Measurements from ENCODE around the gene APH1A. TPM values are rescaled to one million over a fixed set of nuclear protein-coding genes. Genes with fewer than 3 reads are reported as not detected.
"Not testable (repeated sequence)": the region's sequence is repeated elsewhere in the genome, so short reads cannot be mapped to it uniquely, and the experiment has no call there.

APH1A gene
- 100 to 1,000 TPM; 142 to 144 TPM for total RNA-seq

DNA sequence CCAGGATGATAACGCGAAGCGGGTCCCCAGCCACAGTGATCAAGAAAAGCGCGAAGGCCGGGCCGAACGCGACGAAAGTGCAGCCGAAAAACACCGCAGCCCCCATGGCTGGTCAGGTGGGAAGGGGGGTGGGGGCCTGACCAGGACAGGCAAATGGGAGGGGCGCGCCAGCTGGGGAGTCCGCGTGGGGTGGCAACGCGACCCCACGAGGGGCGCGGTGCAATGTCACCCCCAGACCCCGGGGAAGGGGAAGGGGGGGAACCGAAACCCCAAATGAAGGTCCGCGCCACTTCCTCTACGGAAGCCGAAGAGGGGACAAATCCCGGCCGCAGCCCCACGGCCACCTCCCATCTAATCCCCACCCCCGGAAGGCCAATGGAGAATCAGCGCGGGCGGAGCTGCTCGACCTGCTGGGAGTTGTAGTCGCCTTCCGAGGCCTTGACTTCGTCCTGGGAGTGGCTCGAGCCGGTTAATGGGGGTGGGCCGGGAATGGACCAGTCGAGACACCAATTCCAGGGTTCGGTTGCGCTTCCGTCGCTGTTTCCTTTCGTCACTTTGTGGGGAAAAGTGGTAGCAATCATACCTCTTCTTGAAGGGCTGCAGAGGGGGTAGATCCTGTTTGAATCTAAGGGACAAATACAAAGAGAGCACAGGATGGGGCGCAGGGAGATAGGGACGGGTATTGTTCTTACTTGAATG is at the start of gene APH1A:
Gene APH1A (minus strand): TSS at position 312 of the 699 bp plus-strand sequence. CDS start 206 bp downstream, at position 106.
- H3K27ac Mint-ChIP-seq, result peak within 1 kb of the TSS; percentile 94
- H3K9me3 Mint-ChIP-seq, result no peaks in the 10 kb centered on the region
- peaks cover 46% of the 10 kb centered on the region for H3K36me3 Mint-ChIP-seq (ENCODE audit: low read depth)
- DNase-seq, result peak; percentile 95
- H3K4me3 Mint-ChIP-seq, result peak within 1 kb of the TSS; percentile 91
- no peaks in the 10 kb centered on the region for H3K27me3 Mint-ChIP-seq
- CTCF ChIA-PET, result interaction anchor here (0.8 to 3.1 kb wide), 3 partner anchors 10 to 43 kb away, joined by 3 to 20 read pairs (median 3); no protein-coding TSS in a partner anchor
- peaks cover 38% of the 10 kb centered on the region for H3K4me1 Mint-ChIP-seq
- POLR2A ChIA-PET, result interaction anchor here (0.6 to 3.0 kb wide), 26 partner anchors 9 to 737 kb away, joined by 3 to 27 read pairs (median 4); partner anchors contain the start of genes ANP32E, CA14, CIART and PLEKHO1

DNA sequence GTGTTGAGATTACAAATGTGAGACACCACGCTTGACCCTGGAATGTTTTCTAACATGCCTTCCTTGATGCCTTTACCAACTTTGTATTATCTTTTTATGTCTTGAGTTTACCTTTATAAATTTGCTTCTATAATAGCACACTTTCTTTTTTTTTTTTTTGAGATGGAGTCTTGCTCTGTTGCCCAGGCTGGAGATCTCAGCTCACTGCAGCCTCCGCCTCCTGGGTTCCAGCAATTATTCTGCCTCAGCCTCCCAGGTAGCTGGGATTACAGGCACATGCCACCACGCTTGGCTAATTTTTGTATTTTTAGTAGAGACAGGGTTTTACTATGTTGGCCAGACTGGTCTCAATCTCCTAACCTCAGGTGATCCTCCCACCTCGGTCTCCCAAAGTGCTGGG is 45.9 kb upstream of the APH1A start:
- H3K27ac Mint-ChIP-seq; H3K9me3 Mint-ChIP-seq; DNase-seq; H3K4me1 Mint-ChIP-seq; H3K36me3 Mint-ChIP-seq (ENCODE audit: low read depth); CTCF ChIA-PET; H3K27me3 Mint-ChIP-seq; H3K4me3 Mint-ChIP-seq: not testable (repeated sequence)
- POLR2A ChIA-PET, result interaction anchor here (1.1 kb wide), 1 partner anchor 16 kb away, joined by 3 read pairs; no protein-coding TSS in a partner anchor

GRCh38 chr1:150311762-150312161 is 42.9 kb upstream of the APH1A start:
- Mint-ChIP-seq H3K27ac (no peak overlapping the region), H3K4me1 (no peaks in the 10 kb centered on the region), H3K36me3 (ENCODE audit: low read depth) (peaks cover 12% of the 10 kb centered on the region), H3K27me3 (no peaks in the 10 kb centered on the region), H3K9me3 (no peaks in the 10 kb centered on the region), H3K4me3 (no peak overlapping the region)
- ChIA-PET CTCF (interaction anchor here (0.6 to 1.5 kb wide), 2 partner anchors 56 to 206 kb away, joined by 3 to 4 read pairs; no protein-coding TSS in a partner anchor), POLR2A (interaction anchor here (1.1 kb wide), 2 partner anchors 11 to 44 kb away, joined by 3 read pairs; no protein-coding TSS in a partner anchor)
- DNase-seq, result no peak

DNA sequence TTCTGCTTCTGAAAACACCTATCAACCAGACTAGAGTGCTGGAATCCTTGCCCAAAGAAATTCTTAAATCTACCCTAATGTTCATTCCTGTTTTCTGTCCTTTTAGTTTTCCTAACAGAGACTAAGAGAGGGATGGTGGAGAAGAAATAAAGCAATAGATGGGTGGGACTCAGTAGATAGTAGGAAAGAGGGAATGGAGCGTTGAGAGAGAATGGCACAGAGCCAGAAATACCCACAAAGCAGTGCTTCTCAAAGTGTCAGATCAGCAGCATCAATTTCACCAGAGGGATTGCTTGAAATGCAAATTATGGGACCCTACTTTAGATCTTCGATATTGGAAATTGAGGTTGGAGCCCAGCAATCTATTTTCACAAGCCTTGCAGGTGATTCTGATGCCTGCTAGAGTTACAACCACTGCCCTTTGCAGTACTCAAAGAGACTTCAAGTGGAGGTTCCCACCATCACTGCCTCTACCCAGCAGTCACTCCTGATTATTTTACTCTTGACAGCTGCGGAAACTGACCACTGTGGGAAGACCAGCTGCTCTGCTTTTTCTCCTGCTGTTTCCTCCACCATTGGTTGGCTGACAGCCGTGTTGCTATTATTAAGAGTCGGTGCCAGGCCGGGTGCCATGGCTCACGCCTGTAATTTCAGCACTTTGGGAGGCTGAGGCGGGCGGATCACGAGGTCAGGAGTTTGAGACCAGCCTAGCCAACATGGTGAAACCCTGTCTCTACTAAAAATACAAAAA is 41.1 kb upstream of the APH1A start:
- no peaks in the 10 kb centered on the region for H3K9me3 Mint-ChIP-seq
- H3K4me3 Mint-ChIP-seq, result no peak overlapping the region
- ChIA-PET POLR2A (no interaction called here), CTCF (no interaction called here)
- no peak for DNase-seq
- H3K36me3 Mint-ChIP-seq (ENCODE audit: low read depth), result peaks cover 23% of the 10 kb centered on the region
- H3K27me3 Mint-ChIP-seq, result no peaks in the 10 kb centered on the region
- H3K27ac Mint-ChIP-seq, result no peak overlapping the region
- no peaks in the 10 kb centered on the region for H3K4me1 Mint-ChIP-seq

DNA sequence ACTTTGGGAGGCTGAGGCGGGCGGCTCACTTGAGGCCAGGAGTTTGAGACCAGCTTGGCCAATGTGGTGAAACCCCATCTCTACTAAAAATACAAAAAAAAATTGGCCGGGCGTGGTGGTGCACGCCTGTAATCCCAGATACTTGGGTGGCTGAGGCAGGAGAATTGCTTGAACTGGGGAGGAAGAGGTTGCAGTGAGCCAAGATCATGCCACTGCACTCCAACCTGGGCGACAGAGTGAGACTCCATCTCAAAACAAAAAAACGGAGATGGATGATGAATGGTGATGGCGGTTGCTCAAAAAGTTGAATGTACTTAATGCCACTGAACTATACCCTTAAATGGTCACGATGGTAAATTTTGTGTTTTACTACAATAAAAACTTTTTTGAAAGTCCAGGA is 39.8 kb upstream of the APH1A start:
- not testable (repeated sequence) for H3K9me3 Mint-ChIP-seq, H3K27me3 Mint-ChIP-seq
- CTCF ChIA-PET, result interaction anchor here (0.7 kb wide), 1 partner anchor 47 kb away, joined by 3 read pairs; no protein-coding TSS in a partner anchor

DNA sequence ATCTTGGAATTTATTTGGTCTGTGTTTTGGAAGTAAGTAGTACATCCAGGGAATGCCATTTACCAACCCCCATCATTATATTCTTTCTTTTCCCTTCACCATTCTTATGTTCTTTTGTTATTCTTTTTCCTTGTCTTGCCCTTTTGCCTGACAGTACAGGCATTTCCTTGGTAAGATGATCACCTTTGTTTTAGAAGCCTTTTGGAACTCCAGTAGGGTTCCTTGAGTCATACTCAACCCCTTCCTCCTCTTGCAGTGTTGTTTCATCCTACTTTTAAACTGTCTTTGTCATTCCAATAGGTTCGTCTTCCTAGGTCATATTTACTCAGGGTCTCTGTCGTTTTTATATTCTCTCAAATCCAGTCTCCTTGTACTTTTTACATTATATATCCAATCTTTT is 34.1 kb upstream of the APH1A start:
- no peak for DNase-seq
- peaks cover 47% of the 10 kb centered on the region for H3K36me3 Mint-ChIP-seq (ENCODE audit: low read depth)
- H3K4me1 Mint-ChIP-seq, result peaks cover 5% of the 10 kb centered on the region
- no peaks in the 10 kb centered on the region for H3K9me3 Mint-ChIP-seq
- H3K27me3 Mint-ChIP-seq, result no peaks in the 10 kb centered on the region
- H3K4me3 Mint-ChIP-seq, result no peak overlapping the region
- ChIA-PET CTCF (interaction anchor here (0.9 kb wide), 1 partner anchor 47 kb away, joined by 3 read pairs; no protein-coding TSS in a partner anchor), POLR2A (no interaction called here)
- no peak overlapping the region for H3K27ac Mint-ChIP-seq

More for the DNA sequence above, 39.8 kb upstream of the APH1A start:
- H3K27ac Mint-ChIP-seq, POLR2A ChIA-PET, DNase-seq, H3K4me1 Mint-ChIP-seq, H3K4me3 Mint-ChIP-seq: not testable (repeated sequence)
- H3K36me3 Mint-ChIP-seq (ENCODE audit: low read depth), result peaks cover 25% of the 10 kb centered on the region

GRCh38 chr1:150302338-150302737 is 33.5 kb upstream of the APH1A start:
- H3K27ac Mint-ChIP-seq, result no peak overlapping the region
- peaks cover 50% of the 10 kb centered on the region for H3K36me3 Mint-ChIP-seq (ENCODE audit: low read depth)
- peaks cover 8% of the 10 kb centered on the region for H3K4me1 Mint-ChIP-seq
- no peaks in the 10 kb centered on the region for H3K27me3 Mint-ChIP-seq
- ChIA-PET CTCF (interaction anchor here (0.9 kb wide), 1 partner anchor 46 kb away, joined by 3 read pairs; no protein-coding TSS in a partner anchor), POLR2A (interaction anchor here (1.0 kb wide), 1 partner anchor 15 kb away, joined by 3 read pairs; no protein-coding TSS in a partner anchor)
- DNase-seq, result no peak
- no peak overlapping the region for H3K4me3 Mint-ChIP-seq
- H3K9me3 Mint-ChIP-seq, result no peaks in the 10 kb centered on the region

GRCh38 chr1:150299716-150300115 is 30.9 kb upstream of the APH1A start:
- POLR2A ChIA-PET, result interaction anchor here (0.8 kb wide), 1 partner anchor 12 kb away, joined by 3 read pairs; no protein-coding TSS in a partner anchor

GRCh38 chr1:150295476-150295875 is 26.7 kb upstream of the APH1A start:
- no peaks in the 10 kb centered on the region for H3K27me3 Mint-ChIP-seq
- CTCF ChIA-PET, result interaction anchor here (0.7 to 1.0 kb wide), 2 partner anchors 60 to 265 kb away, joined by 3 to 4 read pairs; partner anchors contain the start of gene ANP32E
- peaks cover 38% of the 10 kb centered on the region for H3K36me3 Mint-ChIP-seq (ENCODE audit: low read depth)
- POLR2A ChIA-PET, result interaction anchor here (1.9 kb wide), 1 partner anchor 26 kb away, joined by 5 read pairs; the partner anchor contains the start of gene APH1A
- peak overlapping the region; percentile 4 for H3K27ac Mint-ChIP-seq
- peaks cover 35% of the 10 kb centered on the region for H3K4me1 Mint-ChIP-seq
- H3K4me3 Mint-ChIP-seq, result no peak overlapping the region
- H3K9me3 Mint-ChIP-seq, result no peaks in the 10 kb centered on the region
- DNase-seq, result no peak

More at GRCh38 chr1:150299716-150300115, 30.9 kb upstream of the APH1A start:
- H3K4me3 Mint-ChIP-seq, result no peak overlapping the region
- no peaks in the 10 kb centered on the region for H3K27me3 Mint-ChIP-seq
- no peak overlapping the region for H3K27ac Mint-ChIP-seq
- no peaks in the 10 kb centered on the region for H3K9me3 Mint-ChIP-seq
- DNase-seq, result no peak
- H3K36me3 Mint-ChIP-seq (ENCODE audit: low read depth), result peaks cover 53% of the 10 kb centered on the region
- peaks cover 23% of the 10 kb centered on the region for H3K4me1 Mint-ChIP-seq
- CTCF ChIA-PET, result interaction anchor here (0.6 kb wide), 1 partner anchor 722 kb away, joined by 4 read pairs; no protein-coding TSS in a partner anchor

- POLR2A ChIA-PET, result no interaction called here
- Mint-ChIP-seq H3K4me3 (peak within 1 kb of the TSS; percentile 88), H3K9me3 (no peaks in the 10 kb centered on the region), H3K36me3 (ENCODE audit: low read depth) (peaks cover 28% of the 10 kb centered on the region), H3K27ac (peak within 1 kb of the TSS; percentile 79), H3K27me3 (no peaks in the 10 kb centered on the region), H3K4me1 (peaks cover 35% of the 10 kb centered on the region)
- CTCF ChIA-PET, result no interaction called here
- DNase-seq, result peak; percentile 90
Measured at GRCh38 chr1:150293433-150294253, 24.8 kb upstream of the APH1A start, which contains the start of gene MRPS21. Gene MRPS21 (plus strand): TSS chr1:150293861. CDS start chr1:150294367, 506 bp downstream.

GRCh38 chr1:150288822-150289221 is 20.0 kb upstream of the APH1A start:
- no peak for DNase-seq
- no peak overlapping the region for H3K4me3 Mint-ChIP-seq
- H3K36me3 Mint-ChIP-seq (ENCODE audit: low read depth), result no peaks in the 10 kb centered on the region
- peaks cover 10% of the 10 kb centered on the region for H3K4me1 Mint-ChIP-seq
- ChIA-PET POLR2A (no interaction called here), CTCF (no interaction called here)
- no peaks in the 10 kb centered on the region for H3K9me3 Mint-ChIP-seq
- no peak overlapping the region for H3K27ac Mint-ChIP-seq
- H3K27me3 Mint-ChIP-seq, result no peaks in the 10 kb centered on the region

DNA sequence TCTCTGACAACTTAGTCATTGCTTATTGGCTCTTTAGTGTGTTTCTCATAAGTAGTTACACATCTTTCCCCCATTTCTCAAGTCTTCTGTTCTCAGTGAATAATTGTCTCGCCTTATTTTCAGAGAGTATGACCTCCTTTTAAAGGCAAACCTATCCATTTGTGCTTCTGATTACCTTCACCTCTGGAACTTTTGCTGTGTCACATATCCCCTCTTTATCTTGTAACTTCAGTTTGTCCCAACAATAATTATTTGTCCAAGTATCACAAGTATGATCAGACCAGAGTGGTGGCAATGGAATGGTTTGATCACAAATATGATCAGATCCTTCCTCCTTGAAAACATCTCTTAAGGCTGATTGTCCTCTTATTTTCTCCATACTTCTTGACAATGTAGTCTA is 19.6 kb upstream of the APH1A start:
- H3K27ac Mint-ChIP-seq, result no peak overlapping the region
- H3K4me1 Mint-ChIP-seq, result peaks cover 7% of the 10 kb centered on the region
- H3K9me3 Mint-ChIP-seq, result no peaks in the 10 kb centered on the region
- DNase-seq, result no peak
- no peaks in the 10 kb centered on the region for H3K36me3 Mint-ChIP-seq (ENCODE audit: low read depth)
- POLR2A ChIA-PET, result no interaction called here
- no peaks in the 10 kb centered on the region for H3K27me3 Mint-ChIP-seq
- H3K4me3 Mint-ChIP-seq, result no peak overlapping the region
- CTCF ChIA-PET, result interaction anchor here (0.6 kb wide), 1 partner anchor 32 kb away, joined by 4 read pairs; no protein-coding TSS in a partner anchor
